GM19324 (cell line): Measurements from ENCODE around the gene CLK4.

ENCODE experiments used
- ATAC-seq: cut with Tn5 transposase; IDR thresholded peaks from one replicate; pipeline ENCODE4 v1.9.1; 2021; ENCODE audit warnings: mild to moderate bottlenecking, moderate library complexity; ENCODE audit not compliant: unreplicated experiment, low FRiP score

The CLK4 gene

GRCh38 chr5:178626484-178627258, at the start of gene CLK4:
Gene CLK4 (minus strand): TSS chr5:178627050. CDS start chr5:178623416, 3,634 bp downstream.
- ATAC-seq, result peak; percentile 87

- no peak for ATAC-seq
These were observed 49.1 kb upstream of the CLK4 start for GRCh38 chr5:178675922-178676321.

GRCh38 chr5:178674334-178674733, 47.5 kb upstream of the CLK4 start:
- no peak for ATAC-seq

- ATAC-seq, result no peak
These were observed 47.0 kb upstream of the CLK4 start for GRCh38 chr5:178673801-178674295.

DNA sequence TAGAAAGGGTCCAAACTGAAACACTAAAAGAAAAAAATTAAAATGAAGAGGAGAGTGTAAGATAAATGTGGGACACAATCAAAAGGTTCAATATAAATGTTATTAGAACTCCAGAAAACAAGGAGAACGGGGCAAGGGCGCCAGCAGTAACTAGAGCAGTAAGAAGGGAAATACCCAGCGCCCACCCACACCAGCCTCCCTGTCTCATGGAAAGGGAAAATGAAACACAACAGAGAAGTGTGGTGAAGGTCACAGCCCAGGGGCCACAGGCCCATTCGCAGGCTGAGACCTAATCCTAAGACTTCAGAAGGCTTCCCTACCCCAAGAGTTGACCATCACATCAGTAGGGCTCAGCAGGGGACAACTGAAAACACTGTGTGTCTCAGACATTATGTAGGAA, 45.8 kb upstream of the CLK4 start:
- ATAC-seq, result no peak

DNA sequence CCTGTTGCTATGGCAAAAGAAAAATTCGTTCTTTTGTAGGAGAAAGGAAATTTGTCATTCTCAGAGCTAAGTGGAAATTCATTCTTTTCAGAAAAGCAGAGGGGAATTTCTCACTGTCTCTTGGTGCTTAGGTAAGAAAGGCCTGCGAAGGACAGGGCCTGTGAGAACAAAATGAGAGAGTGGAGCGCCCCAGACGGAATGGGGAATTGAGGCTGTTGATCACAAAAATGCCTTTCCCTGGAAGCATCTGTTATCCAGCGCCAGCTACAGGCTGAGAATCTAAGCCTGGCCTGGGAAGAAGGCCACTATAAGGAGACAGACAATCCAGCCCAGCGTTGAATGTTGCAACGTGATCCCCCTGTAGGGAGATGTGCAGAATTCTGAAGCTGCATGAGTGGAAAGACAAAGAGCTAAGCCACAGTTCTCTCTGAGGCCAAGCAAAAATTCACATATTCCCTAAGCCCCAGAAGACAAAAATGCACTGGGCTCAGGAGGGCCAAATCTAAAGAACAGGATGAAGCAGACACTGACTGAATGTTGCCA, 44.8 kb upstream of the CLK4 start:
- ATAC-seq, result no peak

DNA sequence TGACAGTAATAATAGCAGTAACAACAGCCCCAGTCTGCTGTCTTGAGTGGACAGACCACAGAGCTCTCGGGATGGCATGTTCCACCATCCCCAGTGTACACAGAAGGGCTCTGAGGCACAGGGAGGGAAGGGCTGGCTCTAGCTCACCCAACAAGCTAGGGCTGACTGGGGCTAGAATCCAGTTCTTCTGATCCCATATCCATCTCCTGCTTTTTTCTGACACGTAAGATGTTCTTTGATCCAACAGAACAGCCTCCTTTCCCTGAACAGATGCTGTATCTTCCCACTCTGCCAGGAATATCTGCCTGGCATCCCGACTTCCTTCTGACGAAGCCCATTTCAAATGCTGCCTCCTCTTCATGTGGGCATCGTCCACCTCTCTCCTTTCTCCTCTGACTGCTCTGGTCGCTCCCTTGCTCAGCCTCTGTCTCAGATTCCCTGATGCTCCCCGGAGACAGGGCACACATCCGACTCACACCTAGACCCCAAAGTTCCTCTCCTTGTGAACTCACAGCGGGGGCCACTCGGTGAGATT, 43.6 kb upstream of the CLK4 start:
- no peak for ATAC-seq

DNA sequence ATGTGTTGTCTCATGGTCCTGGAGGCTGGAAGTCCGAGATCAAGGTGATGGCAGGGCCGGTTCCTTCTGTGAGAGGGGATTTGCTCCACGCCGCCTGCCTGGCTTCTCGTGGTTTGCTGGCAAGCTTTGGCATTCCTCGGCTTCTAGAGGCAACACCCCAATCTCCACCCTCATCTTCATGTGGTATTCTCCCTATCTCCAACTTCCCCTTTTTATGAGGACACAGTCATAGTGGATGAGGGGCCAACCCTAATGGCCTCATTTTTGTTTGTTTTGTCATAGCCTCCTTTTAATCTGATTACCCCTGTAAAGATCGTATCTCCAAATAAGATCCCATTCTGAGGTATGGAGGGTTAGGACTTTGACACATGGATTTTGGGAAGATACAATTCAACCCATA, 41.7 kb upstream of the CLK4 start:
- ATAC-seq, result no peak

GRCh38 chr5:178667688-178668087, 40.8 kb upstream of the CLK4 start:
- ATAC-seq, result no peak

DNA sequence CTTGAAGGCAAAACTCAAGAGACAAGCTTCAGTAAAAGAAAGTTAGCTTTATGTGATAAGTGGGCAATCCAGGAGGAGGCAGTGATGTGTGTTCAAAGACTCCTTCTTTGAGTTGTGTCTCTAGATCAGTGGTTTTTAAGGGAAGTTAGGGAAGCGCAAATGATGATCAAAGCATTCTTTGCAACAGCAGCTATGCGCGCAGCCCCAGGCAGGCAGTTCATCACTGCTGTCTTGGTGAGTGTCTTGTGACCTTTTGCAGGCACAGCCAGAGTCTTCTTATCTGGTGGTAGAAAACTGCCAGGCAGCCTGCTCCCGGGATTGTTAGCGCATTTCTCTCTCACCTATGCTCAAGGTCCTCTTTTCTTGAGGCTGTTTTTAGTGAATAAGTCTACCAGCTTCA, 40.3 kb upstream of the CLK4 start:
- ATAC-seq, result no peak

DNA sequence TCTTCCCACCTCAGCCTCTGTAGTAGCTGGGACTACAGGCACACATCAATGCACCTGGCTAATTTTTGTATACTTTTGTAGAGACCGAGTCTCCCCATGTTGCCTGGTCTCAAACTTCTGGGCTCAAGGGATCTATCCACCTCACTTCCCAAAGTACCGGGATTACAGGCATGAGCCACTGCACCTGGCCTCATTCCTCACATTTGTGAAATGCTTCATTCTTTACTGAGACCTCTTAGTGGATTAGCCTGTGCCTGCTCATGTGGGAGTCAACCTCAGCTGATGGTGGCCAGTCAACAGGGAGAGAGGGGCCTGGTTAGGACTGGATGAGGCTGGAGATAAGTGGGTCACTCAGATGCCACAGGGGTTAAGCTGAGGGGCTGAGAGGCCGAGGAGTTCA, 37.3 kb upstream of the CLK4 start:
- no peak for ATAC-seq

GRCh38 chr5:178662541-178662860, 35.7 kb upstream of the CLK4 start:
- ATAC-seq, result no peak

- no peak for ATAC-seq
These were observed 35.1 kb upstream of the CLK4 start for GRCh38 chr5:178661836-178662540.

- no peak for ATAC-seq
These were observed 24.4 kb upstream of the CLK4 start for GRCh38 chr5:178651046-178651810.

DNA sequence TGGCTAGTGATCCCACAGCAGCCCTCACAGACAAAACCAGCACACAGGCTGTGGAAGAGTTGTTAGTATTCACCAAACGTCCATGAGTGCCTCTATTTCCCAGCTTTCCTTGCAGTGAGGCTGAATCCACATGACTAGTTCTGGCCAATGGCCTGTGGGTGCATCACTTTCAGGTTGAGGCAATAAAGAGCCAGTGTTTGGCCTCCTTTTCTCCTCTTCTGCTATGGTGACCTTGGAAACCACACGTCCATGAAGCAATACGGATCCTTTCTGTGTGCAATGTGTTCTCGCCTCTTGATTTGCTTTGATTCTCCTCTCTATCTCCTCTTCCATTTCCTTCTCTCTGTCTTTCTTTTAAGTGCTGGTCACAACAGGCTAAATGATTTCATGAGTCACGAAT, 23.4 kb upstream of the CLK4 start:
- ATAC-seq, result no peak

DNA sequence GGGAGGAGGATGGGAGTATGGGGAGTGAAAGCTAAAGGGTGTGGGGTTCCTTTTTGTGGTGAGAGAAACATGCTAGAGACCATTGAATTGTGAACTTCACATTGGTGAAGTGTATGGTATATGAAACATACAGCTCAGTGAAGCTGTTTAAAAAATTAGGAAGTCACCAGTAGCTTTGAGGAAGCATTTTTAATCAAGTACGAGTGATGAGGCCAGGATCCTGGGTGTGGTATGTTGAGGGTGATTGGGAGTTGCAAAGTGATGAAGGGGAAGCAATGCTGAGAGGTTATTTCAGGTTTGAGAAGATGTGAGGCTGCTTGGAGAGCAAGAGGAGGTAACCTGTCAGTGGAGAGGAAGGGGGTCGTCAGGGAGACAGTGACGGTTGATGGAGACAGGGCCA, 22.7 kb upstream of the CLK4 start:
- ATAC-seq, result no peak

DNA sequence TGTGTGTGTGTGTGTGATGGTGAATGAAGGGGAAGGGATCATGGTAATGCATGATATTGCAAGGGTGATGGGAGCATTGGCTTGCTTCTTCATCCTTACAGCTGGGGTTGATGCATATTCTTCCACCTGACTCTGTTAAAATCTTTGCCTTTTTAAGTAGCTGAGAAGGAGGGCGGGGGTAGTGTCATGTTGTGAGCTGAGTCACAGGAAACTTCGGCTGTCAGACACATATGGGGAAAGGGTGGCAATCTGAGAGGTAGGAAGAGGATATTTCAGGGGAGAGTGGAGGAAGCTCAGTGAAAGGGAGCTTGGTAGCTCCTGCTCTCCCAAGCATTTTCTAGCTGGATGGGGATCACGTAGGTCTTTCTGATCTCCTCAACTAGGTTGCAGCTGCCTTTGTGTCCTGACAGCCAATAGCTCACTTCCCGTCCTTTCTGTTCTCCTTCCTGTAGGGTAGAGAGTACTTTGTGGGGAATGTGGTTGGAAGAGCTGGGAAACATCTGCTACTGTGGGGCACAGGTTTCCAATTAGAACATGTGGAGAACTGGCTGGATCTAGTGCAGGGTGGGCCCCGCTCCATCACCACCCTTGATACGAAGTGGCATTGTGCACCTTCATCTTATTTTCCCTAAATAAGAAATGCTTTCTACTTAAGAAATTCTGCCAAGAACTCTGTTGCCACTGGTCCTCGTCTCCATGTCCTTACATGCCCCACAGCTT, 18.1 kb upstream of the CLK4 start:
- ATAC-seq, result no peak

DNA sequence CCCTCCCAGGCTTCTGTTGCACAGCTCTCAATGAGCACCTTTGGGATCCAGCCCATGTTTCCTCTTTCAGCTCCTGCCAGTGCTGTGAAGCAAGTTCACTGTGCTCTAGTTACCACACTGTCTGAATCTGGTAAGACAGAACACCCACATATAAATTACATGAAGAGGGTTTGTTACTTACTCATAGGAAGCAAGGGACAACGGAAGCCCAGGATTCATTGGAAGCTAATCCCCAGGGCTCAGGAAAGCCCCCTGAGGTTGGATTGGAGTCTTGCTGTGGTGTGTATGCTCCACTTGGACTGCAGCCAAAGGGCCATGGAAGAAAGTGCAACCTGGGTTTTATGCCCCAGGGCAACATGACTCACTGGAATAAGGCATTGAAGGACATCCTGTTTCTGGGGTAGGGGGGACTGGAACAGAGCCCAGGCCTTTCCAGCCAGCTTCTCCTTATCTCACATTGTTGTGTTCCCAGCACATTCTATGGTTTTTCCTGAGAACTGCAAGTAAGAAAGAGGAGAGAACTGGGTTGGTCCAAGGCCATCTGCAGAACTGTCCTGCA, 15.6 kb upstream of the CLK4 start:
- ATAC-seq, result no peak

GRCh38 chr5:178641711-178642110, 14.9 kb upstream of the CLK4 start:
- no peak for ATAC-seq
